A673 (cell line): Measurements from ENCODE around the gene SOX13.

Experiments
- CTCF ChIP-seq: fragments of 300-800, 200-600 bp; sonication (generic); conservative IDR thresholded peaks from 2 replicates; pipeline ENCODE4 v1.5.1; 2017; ENCODE audit warnings: low read depth, mild to moderate bottlenecking, antibody characterized with exemption, low read length, moderate library complexity, mixed read lengths
- EZH2 ChIP-seq: fragments of 200-600 bp; sonication (generic); IDR thresholded peaks from 2 replicates; pipeline ENCODE4 v1.6.1; 2017; ENCODE audit warnings: borderline replicate concordance, low read depth, mild to moderate bottlenecking, mixed read lengths, antibody characterized with exemption, low read length; ENCODE audit not compliant: poor library complexity, severe bottlenecking

DNA sequence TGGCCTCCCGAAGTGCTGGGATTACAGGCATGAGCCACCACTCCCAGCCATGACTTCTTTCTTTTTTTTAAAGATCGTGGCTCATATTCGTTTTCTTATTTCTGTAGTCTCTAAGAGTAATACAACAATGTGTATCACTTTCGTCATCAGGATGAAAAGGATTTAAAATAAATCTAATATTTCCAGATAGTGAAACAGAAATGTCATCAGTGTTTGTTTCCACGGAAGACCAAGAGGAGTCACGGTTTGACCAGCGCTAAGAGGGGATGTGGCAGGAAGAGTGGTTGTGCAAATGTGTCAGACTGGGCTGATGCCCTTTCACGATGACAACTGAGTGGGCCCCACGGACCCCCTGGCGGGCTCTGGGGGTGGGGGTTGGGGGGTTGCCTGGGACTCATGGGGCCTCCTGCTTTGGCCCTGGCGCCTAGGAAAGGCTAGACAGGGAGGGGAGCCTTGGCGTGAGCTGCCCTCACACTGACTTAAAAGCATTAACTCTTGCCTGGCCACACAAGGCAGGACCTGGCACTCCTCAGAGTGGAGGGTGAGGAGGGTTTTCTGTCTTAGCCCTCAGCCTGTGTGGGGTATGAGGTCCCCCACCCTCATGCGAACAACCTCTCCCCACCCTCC is 8.4 kb downstream of the SOX13 start:
- TF ChIP-seq EZH2 (no peak), CTCF (no peak)
